Prostate gland (tissue), 2 donors: ENCODE results near the gene SNX18. TPM values are rescaled to one million over a fixed set of nuclear protein-coding genes. Genes with fewer than 3 reads are reported as not detected.

Experiments used
- DNase-seq: peaks from one replicate; pipeline ENCODE4 v3.0.0-alpha.2; 2019; ENCODE audit warnings: low spot score
- H3K27ac ChIP-seq, 2 donors: fragments of 200-600 bp; sonication (generic); 2 replicates each; pipeline ENCODE4 v1.5.1; 2017 to 2019
- H3K27me3 ChIP-seq: fragments of 200-600 bp; sonication (generic); replicated peaks from 2 replicates; pipeline ENCODE4 v1.5.1; 2019; ENCODE audit not compliant: insufficient read depth
- H3K36me3 ChIP-seq, 2 donors: fragments of 200-600 bp; sonication (generic); 1 replicate in 1 of 2; 2 replicates in 1 of 2; pipeline versions ENCODE4 v1.5.1 to v1.8.1; 2017 to 2019
- H3K4me1 ChIP-seq: fragments of 200-600 bp; sonication (generic); replicated peaks from 2 replicates; pipeline ENCODE4 v1.5.1; 2019
- H3K4me3 ChIP-seq, 2 donors: fragments of 200-600 bp; sonication (generic); 2 replicates each; pipeline ENCODE4 v1.5.1; 2017 to 2019
- H3K9me3 ChIP-seq: fragments of 200-600 bp; sonication (generic); 2 replicates; pipeline ENCODE4 v1.5.1; 2017
- CTCF ChIP-seq, 4 experiments: fragments of 200-600 bp in 2 of 4; fragments of 450-650 bp in 2 of 4; sonication (generic) in 2 of 4; IDR thresholded peaks; 1 replicate in 3 of 4; 2 replicates in 1 of 4; pipeline ENCODE4 v1.5.1; 2016 to 2019; ENCODE audit warnings: antibody characterized with exemption in 4 of 4, mild to moderate bottlenecking in 2 of 4, moderate library complexity in 2 of 4
- POLR2A ChIP-seq: fragments of 450-650 bp; IDR thresholded peaks from one replicate; pipeline ENCODE4 v1.6.1; 2016; ENCODE audit warnings: antibody characterized with exemption, mild to moderate bottlenecking
- POLR2AphosphoS5 ChIP-seq: sonication (generic); formaldehyde crosslinking; IDR thresholded peaks from one replicate; pipeline ENCODE4 v1.6.1; 2017; ENCODE audit warnings: antibody characterized with exemption
- WGBS: methylation state at CpG from one replicate; pipeline ENCODE4 v1.1.5; 2018; 5-methylcytosine and 5-hydroxymethylcytosine counted together
- intact Hi-C: fragments of 100-400 bp; cut with DNase I; formaldehyde crosslinking; loops from one replicate; pipeline ENCODE4 v1.14.2; 2022
- total RNA-seq, 2 donors: library from RNA; depleted of rRNA; stranded (reverse); fragments of >200 nt; gene quantifications; one replicate each; pipeline ENCODE4 v1.1.0, GENCODE V29; 2016

Gene SNX18
- total RNA-seq, 2 donors from 2014 or later: 26.3 to 80.4 TPM

- H3K4me3 ChIP-seq: no peak overlapping the region
- intact Hi-C loops: no loop called here
- TF ChIP-seq POLR2AphosphoS5: no peak
- no peak for TF ChIP-seq POLR2A
- no peak for TF ChIP-seq CTCF (IDR thresholded peaks at IDR 0.05)
- H3K4me1 ChIP-seq: peaks cover 4% of the 10 kb centered on the region
- no peak for DNase-seq
- H3K36me3 ChIP-seq: no peaks in the 10 kb centered on the region
- WGBS: 77% methylated on average over 7 of the region's 7 CpGs
- H3K27ac ChIP-seq: no peak overlapping the region
- no peaks in the 10 kb centered on the region for H3K9me3 ChIP-seq
- no peaks in the 10 kb centered on the region for H3K27me3 ChIP-seq
These were observed 60.5 kb downstream of the SNX18 start for GRCh38 chr5:54577937-54578653.

DNA sequence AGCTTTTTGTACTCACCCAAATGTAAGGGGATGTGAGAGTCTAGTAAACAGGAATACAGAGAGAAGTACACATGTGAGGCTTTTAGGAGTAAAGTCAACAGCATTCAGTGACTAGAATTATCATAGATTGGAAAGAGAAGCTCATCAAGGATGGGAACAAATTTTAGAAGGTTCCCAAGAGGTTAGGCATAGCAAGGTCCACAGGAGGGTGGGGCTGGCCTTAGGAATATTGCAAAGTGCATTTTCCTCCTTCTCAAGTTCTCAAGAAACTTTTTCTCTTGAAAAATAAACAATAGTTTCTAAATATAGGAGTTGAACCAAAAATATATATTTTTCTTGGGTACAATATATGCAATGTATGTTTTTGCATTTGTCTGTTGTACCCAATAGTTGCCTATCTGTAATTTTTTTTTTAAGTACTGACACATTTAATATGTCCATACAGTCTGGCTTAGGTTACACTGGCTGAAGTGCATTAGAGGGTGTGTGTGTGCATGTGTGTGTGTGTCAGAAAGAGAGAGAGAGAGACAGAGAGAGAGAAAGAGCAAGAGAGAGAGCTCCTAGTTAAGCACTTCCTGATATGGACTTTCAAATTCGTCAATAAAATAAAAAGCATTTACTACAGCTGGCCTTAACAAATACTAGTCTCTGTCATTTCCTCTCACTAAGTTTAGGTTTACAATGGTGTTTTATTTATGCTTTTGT lies 62.2 kb downstream of the SNX18 start:
- no peaks in the 10 kb centered on the region for H3K27me3 ChIP-seq
- intact Hi-C loops: no loop called here
- DNase-seq: no peak
- H3K9me3 ChIP-seq: no peaks in the 10 kb centered on the region
- no peak overlapping the region for H3K4me3 ChIP-seq
- no peak for TF ChIP-seq POLR2AphosphoS5
- no peak for TF ChIP-seq CTCF (IDR thresholded peaks at IDR 0.05)
- TF ChIP-seq POLR2A: no peak
- 0% methylated on average over 1 of the region's 1 CpG for WGBS
- H3K4me1 ChIP-seq: peaks cover 4% of the 10 kb centered on the region
- no peaks in the 10 kb centered on the region for H3K36me3 ChIP-seq
- no peak overlapping the region for H3K27ac ChIP-seq

DNA sequence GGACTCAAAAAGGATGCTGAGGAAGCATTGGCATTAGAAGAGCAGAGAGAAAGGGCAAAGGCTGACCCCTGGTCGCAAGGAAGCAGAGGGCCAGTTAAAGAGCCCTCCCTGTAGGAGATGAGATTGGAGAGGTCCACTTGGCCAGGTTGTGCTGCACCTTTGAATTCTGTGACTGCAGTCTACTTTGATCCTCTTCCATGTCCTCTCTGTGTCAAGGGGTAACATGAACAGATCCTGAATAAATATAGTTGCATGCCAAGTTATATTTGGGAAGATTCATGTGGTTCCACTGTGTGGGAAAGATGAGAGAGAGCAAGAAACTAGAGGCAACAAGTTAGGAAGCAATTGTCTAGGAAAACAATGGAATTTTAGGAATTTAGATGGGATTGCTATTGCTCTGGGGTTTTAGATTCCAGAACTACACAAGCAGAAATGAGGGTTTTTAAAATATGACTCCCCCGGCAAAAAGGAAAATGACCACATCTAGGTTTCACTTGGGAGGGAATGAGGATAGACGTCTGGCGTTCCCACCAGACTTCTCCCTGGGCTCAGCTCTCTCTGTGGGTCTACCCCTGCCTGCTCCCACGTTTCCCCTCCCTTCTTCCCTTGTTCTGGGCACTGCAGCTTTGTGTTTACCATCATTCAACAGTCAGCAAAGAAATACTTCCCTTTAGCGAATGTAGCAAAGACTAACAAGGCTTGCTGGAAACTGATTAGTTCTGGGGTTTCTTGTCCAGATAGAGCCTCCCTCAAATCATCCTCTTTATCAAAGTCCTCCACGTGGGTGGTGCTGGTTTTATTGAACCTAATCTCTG lies 63.6 kb downstream of the SNX18 start:
- intact Hi-C loops: no loop called here
- no peak for DNase-seq
- TF ChIP-seq POLR2A (no peak), POLR2AphosphoS5 (no peak), CTCF (IDR thresholded peaks at IDR 0.05) (no peak)
- Histone ChIP-seq H3K9me3 (no peaks in the 10 kb centered on the region), H3K4me1 (peaks cover 4% of the 10 kb centered on the region), H3K4me3 (no peak overlapping the region), H3K27ac (no peak overlapping the region), H3K27me3 (no peaks in the 10 kb centered on the region), H3K36me3 (no peaks in the 10 kb centered on the region)
- WGBS: 31% methylated on average over 7 of the region's 7 CpGs

- H3K9me3 ChIP-seq: no peaks in the 10 kb centered on the region
- no peak overlapping the region for H3K4me3 ChIP-seq
- no peak overlapping the region for H3K27ac ChIP-seq
- intact Hi-C loops: no loop called here
- WGBS: 92% methylated on average over 3 of the region's 3 CpGs
- peaks cover 4% of the 10 kb centered on the region for H3K4me1 ChIP-seq
- H3K27me3 ChIP-seq: no peaks in the 10 kb centered on the region
- DNase-seq: no peak
- H3K36me3 ChIP-seq: no peaks in the 10 kb centered on the region
- no peak for TF ChIP-seq POLR2AphosphoS5
- TF ChIP-seq POLR2A: no peak
- TF ChIP-seq CTCF (IDR thresholded peaks at IDR 0.05): no peak
These were observed 64.4 kb downstream of the SNX18 start for GRCh38 chr5:54581831-54582548.
